Left ventricle myocardium superior (tissue), 1 donor: Measurements from ENCODE around the gene CTCF. TPM values are rescaled to one million over a fixed set of nuclear protein-coding genes. Genes with fewer than 3 reads are reported as not detected.
"Not testable (repeated sequence)": the region's sequence is repeated elsewhere in the genome, so short reads cannot be mapped to it uniquely, and the experiment has no call there.

Experiments
- ATAC-seq: fragments of 200-7000 bp; cut with Tn5 transposase; one replicate; pipeline ENCODE4 v1.9.1; 2020; ENCODE audit warnings: mild to moderate bottlenecking, moderate library complexity
- DNase-seq: peaks from one replicate; pipeline ENCODE4 v3.0.0-alpha.2; 2020
- intact Hi-C: fragments of 100-400 bp; cut with micrococcal nuclease; formaldehyde crosslinking; loops from one replicate; pipeline ENCODE4 v1.11.0; 2022
- long read RNA-seq: library from polyadenylated mRNA; unstranded; transcript quantifications from one replicate; pipeline ENCODE4 v2.0.0, GENCODE V29; 2021
- total RNA-seq: library from RNA; stranded (reverse); fragmentation: NEBNext Ultra II Directional; extraction: Animal tissue kit (Norgen Biotek cat#: 25700); gene quantifications from one replicate; pipeline ENCODE4 v1.2.1, GENCODE V29; 2021
- donor health status: DM: no; HTN: yes; CAD: no; lungs with severe emphysema.

CTCF gene, protein sequence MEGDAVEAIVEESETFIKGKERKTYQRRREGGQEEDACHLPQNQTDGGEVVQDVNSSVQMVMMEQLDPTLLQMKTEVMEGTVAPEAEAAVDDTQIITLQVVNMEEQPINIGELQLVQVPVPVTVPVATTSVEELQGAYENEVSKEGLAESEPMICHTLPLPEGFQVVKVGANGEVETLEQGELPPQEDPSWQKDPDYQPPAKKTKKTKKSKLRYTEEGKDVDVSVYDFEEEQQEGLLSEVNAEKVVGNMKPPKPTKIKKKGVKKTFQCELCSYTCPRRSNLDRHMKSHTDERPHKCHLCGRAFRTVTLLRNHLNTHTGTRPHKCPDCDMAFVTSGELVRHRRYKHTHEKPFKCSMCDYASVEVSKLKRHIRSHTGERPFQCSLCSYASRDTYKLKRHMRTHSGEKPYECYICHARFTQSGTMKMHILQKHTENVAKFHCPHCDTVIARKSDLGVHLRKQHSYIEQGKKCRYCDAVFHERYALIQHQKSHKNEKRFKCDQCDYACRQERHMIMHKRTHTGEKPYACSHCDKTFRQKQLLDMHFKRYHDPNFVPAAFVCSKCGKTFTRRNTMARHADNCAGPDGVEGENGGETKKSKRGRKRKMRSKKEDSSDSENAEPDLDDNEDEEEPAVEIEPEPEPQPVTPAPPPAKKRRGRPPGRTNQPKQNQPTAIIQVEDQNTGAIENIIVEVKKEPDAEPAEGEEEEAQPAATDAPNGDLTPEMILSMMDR
- total RNA-seq = 32.8 TPM
- long read RNA-seq, transcript CTCF-201 (12 exons, 3,941 nt) = major isoform, 17 of 56 reads
- long read RNA-seq, partial matches to known transcripts = 25 of 56 reads
- long read RNA-seq, other reads (novel, unspliced or antisense) = 3 of 56 reads

DNA sequence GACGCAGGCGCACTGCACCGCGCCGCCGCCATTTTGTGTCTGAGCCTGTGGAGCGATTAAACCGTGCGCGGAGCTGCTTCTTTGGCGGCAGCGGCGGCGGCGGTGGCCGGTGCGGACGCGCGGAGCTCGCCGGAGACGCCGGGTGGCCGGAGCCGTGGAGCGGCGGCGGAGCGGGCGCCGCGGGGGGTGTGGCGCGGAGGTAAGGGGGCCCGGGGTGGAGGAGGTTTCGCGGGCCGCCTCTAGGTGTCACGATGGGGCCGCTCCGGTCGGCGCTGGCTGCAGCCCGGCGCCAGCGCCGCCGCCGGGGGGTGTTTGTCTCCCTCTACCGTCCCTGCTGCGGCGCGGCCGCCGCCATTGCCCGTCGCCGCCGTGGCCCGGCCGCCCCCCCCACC, at the start of gene CTCF:
Gene CTCF, plus strand, starts transcription at position 1 of the 392 bp plus-strand sequence. CDS start 48,307 bp downstream, outside the sequence.
- DNase-seq (peak; percentile 92), ATAC-seq (peak; percentile 65)
- intact Hi-C loops = loop anchor here (5.0 kb wide), 1 partner anchor 105 kb away; the partner anchor contains the start of genes C16orf86 and ENKD1

DNA sequence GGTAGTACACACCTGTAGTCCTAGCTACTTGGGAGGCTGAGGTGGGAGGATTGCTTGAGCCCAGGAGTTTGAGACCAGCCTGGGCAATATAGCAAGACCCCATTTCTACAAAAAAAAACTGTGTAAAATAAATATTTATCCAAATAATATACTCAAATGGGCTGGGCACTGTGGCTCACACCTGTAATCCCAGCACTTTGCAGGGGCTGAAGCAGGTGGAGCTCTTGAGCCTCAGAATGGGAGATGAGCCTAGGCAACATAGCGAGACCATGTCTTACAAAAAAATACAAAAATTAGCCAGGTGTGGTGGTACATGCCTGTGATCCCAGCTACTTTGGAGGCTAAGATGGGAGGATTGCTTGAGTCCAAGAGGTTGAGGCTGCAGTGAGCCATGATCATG, 48.4 kb upstream of the CTCF start:
- ATAC-seq, intact Hi-C loops, DNase-seq: not testable (repeated sequence)

DNA sequence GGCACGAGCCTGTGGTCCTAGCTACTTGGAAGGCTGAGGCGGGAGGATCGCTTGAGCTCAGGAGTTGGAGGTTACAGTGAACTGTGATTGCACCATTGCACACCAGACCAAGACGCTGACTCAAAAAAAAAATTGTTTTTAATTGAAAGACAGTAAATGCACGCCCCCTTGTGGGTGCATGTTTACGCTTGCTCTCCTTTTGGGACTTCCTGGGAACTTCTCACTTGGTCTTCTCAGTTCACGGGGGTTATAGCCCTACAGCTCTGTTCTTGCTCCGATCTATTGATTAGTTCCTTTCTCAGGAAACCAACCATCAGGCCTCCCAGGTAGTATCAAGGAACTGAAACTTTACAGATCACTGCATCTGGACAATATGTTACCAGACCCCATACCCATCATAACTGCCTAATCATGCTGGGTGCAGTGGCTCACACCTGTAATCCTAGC, 47.9 kb upstream of the CTCF start:
- intact Hi-C loops = no loop called here
- ATAC-seq (peak; percentile 67), DNase-seq (peak; percentile 85)

DNA sequence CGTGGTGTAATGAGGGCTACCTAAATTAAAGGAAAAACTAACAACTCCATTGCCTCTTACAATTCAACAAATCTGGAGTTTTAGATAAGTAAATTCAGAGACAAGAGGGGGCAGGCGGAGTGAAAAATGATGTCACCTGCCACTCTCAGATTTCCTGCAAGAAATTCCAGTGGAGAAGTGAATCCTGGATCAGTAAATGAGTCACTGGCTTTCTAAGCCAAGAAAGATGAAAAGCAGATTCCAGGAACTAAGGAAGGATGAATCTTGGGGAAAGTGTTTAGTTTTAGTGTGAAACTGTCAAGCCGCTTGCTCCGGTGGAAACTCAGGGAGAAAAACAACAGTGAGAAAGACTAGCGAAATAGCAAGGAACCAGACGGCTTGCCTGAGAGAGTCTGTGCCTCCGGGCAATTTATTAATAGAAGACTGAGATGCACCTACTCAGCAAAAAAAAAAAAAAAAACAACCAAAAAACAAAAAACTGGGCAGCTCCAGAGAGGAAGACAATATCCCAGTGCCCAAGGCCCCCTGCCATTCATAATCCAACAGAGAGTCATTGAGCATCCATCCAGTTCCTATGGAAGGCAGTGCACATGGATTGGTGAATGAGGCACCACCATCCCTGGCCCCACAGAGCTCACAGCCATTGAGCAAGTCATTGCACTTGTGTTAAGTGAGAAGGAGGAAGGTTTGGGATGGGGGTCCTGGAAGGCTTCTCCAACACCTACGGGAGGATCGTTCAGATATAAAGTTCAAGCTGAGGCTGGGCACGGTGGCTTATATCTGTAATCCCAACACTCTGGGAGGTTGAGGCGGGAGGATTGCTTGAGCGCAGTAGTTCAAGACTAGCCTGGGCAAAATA, 45.8 kb upstream of the CTCF start:
- ATAC-seq (no peak), DNase-seq (peak; percentile 6)
- intact Hi-C loops = no loop called here

DNA sequence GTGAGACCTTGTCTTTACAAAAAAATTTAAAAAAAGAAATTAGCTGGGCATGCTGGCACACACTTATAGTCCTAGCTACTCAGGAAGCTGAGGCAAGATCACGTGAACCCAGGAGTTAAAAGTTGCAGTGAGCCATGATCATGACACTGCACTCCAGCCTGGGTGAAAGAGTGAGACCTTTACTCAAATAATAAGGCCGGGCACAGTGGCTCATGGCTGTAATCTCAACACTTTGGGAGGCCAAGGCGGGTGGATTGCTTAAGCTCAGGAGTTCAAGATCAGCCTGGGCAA, 45.2 kb upstream of the CTCF start:
- ATAC-seq = no peak
- intact Hi-C loops = no loop called here
- DNase-seq = peak; percentile 3

DNA sequence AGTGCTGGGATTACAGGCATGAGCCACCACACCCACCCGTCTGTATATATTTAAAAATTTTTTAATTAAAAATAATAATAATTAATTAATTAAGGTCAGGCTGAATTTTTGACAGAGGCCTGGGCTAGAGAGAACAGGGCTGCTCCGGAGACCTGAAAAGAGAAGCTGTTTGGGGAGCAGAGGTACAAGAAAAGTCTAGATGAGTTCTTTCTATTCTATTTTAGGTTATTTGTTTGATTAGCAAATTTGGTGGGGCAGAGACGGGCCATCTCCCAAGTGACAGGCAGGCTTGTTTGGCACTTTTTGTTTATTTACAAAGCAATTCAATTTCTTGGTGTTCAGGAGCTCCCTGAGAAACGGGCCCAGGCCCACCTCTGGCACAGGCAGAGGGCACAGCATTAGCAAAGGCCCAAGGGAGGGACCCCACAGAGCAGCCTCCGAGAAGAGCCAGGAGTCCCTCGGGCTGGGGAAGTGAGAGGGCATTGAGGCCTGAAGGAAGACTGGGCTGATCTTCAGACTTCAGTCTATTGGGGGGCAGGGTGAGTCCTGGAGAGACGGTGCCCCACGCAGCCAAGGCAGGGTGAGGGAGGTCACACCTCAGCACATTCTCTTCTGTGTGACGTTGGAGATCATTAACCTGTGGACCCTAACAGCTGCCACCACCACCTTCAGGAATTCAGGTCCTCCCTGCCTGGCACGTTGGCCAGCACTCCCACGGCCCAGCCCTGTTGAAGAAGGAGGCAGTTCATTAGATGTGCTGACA, 44.5 kb upstream of the CTCF start:
- ATAC-seq = no peak
- DNase-seq = peak; percentile 3
- intact Hi-C loops = no loop called here

DNA sequence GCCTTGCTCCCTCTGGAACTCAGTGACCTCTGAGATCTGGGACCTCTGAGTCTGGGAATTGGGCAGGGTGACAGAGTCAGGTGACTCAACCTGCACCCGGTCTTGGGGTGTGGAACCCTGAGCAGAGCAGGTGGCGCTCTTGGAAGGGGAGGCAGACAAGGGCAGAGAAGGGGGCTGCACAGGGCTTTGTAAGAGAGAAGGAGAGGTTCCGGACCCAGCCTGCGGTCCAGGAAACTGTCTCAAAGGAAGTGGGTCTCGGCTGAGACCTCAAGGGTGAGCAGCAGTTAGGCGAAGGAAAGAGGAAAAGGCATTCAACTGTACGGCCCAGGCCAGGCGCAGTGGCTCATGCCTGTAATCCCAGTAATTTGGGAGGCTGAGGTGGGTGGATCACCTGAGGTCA, 43.6 kb upstream of the CTCF start:
- DNase-seq = no peak

DNA sequence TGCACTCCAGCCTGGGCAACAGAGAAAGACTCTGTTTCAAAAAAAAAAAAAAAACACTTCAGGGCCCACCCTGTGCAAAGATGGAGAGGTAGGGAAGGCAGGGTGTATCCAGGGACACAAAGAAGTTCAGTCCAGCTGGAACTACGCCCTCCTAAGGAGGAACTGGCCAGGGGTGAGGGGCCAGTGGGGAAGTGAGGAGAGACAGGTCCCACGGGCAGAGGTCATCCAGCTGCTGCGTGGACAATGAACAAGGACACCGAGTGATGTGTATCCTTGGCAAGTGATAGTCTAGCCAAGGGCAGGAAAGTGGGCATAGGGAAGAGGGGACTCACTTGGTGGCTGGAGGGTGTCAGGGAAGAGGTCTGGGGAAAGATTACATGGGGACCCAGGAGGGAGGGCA, 43.1 kb upstream of the CTCF start:
- DNase-seq = no peak
- ATAC-seq = no peak
- intact Hi-C loops = no loop called here

More for the DNA sequence above, 43.6 kb upstream of the CTCF start:
- no peak for ATAC-seq
- intact Hi-C loops = no loop called here

DNA sequence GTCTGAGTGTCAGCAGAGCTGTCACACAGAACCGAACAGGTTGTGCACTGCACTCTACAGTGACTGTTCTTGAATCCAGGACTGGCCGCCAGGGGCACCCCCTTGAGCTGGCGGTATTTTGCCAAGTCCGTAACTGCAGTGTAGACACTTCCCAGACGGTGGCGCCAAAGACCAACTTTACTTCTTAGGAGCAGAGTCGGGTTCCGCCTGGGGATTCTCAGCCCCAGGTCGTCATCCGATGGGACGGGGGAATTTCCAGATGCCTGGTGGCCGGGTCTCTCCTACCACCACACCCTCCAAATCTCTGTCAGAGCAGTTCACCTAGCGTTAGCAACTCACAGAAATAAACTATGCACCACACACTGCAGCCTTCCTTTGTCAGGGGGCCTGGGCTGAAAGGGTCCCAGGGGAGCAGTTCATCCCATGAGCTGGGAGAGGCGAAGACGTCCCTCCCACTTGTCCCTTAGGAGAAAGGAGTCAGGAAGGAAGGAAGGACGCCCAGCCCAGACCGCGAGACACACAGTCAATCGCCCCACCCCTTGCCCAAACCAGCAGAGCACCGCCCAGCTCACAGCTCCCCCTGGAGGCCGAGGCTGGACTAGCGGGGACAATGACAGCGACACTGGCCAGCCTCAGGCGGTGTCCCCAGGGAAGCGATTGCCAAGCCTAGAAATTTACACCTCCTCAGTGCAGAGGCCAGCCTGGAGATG, 41.1 kb upstream of the CTCF start:
- intact Hi-C loops = no loop called here
- DNase-seq = peak; percentile 96
- ATAC-seq = peak; percentile 93

DNA sequence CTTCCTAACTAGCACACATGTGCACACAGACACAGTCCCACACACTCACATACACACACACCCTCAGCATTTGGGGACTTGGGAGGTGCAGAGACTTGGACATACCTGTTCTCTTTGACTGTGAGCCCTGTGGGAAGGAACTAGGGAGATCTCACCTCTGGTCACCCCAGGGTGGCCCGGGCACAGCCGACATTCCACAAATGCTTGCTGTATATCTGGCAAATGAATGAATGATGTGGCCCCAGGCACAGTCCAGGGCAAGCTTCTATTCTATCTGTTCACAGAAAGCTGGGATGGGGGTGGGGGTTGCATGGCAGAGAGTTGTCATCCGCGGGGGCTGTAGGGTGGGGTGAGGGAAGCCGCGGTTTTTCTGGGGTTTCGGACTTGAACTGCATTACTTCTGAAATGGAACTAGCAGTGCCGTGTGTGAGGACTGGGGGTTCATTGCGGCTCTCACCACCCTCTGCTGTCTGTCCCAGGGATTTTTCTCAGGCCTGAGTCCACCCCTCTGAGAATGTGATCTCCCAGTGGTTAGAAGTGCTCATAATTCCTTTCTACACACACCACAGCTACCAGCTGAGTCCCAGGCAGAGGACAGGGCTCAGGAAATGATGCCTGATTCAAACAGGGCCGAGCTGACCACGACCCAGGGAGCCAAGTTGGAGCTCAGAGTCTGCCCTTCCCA, 37.0 kb upstream of the CTCF start:
- intact Hi-C loops = no loop called here
- ATAC-seq = no peak
- DNase-seq = no peak

DNA sequence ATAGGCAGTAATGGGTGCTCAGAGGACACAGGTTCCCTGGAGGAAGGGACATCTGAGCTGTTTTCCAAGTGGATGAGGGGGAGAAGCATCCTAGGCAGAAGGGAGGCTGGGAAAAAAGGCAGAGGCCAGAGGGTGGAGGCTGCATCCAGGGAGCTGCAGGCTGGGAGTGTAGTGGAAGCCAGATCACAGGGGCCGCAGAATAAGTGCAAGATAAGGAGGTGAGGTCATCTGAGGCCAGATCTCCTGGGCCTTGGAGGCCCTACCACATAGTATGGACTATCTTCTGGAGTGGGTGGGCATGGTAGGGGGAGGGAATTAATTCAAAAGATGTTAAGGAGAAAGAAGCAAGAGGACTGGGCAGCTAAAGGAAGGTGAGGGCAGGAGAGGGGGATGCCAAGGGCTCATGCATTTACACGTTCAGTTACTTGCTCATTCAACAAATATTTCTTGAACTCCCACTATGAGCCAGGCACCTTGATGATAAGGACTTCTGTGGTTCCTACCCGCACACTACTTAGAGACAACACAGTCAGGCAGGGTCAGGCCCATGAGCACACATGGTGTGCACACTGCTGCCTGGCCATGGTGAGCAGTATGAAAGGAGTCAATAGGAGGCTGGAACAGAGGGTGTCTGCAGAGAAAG, 36.1 kb upstream of the CTCF start:
- no peak for DNase-seq
- ATAC-seq = no peak
- intact Hi-C loops = no loop called here

DNA sequence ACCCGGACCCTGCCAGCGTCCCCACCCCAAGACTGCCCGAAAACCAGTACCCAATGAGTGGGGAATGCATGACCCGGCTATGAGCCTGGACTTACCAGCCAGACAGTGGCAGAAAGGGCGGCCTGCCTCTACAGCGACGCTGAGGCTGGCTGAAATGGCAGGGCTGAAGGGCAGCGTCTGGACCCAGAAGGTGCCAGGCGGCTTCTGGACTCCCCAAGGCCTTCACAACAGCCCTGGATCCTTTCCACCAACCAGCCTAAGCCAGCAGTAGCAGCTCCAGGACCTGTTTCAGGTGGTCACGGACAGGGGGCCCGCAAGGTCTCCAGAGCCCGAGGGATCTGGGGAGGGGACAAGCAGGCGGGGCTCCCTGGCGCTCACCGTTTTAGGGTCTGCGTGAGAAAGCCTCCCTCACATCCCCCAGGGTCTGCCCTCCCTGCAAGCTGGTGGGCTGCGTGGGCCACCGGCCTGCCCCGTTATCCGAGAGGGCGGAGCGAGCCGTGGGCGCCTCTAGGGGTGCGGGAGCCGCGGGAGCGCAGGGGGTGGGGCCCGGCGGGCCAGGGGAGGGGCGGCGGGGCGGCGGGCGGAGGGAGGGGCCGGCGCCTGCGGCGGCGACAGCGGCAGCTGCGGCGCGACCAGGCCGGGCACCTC, 34.0 kb upstream of the CTCF start, which contains the start of gene RIPOR1:
Gene RIPOR1, plus strand, starts transcription at position 608 of the 648 bp plus-strand sequence. CDS start 9,618 bp downstream, outside the sequence.
- DNase-seq (peak; percentile 87), ATAC-seq (peak; percentile 70)
- intact Hi-C loops = no loop called here

DNA sequence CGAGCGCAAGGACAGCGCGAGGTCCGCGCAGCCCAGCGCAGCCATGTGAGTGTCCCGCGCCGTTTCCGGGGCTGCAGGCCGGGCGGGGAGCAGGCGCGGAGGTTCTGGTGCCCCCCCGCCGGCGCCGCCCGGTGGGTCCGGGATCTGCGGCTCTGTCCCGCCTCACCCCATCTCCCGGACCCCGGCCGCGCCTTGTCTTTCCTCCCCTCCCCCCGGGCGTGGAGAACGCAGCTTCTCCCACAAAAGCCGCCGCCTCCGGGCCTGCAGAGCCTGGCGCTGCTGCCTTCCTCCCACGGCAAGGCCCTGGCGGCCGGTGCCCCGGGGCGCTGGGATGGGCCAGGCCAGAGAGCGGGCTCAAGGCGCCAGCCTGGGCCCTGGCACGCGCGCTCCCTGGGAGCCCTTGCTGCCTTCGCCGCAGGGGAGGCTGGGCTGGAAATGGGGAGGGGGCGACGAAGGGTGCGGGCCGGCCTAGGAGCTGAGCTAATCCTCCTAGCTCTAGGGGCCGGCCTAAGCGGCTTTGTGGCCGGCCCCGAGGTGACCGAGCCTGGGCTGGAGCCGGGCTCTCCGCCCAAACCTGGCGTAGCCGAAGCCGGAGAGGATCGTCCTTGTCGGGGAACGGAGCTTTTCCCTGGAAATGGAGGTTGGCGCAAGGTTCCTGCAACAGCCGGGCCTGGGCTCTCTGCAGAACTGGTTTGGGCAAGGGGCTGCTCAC, 33.3 kb upstream of the CTCF start:
- intact Hi-C loops = no loop called here
- DNase-seq (peak; percentile 70), ATAC-seq (peak; percentile 38)

DNA sequence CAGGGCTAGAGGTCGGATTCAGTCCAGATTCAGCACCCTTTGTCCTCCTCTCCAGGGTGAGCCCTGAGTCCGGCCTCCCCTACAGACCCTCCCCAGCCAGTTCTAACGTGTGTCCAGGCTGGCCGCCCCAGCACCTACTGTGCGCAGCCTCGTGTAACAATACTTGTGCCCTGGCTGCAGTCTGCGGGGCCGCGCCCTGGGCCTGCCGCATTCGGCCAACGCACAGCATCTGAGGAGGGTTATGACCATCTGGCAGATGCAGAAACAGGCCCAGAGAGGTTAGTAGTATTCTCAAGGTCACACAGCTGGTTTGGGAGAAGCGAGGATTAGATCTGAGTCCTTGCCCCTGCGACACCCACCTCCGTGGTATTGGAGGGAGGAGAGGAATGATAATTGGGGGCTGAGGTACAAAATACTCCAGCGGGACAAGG, 32.7 kb upstream of the CTCF start:
- intact Hi-C loops = no loop called here
- ATAC-seq (peak; percentile 22), DNase-seq (peak; percentile 61)

DNA sequence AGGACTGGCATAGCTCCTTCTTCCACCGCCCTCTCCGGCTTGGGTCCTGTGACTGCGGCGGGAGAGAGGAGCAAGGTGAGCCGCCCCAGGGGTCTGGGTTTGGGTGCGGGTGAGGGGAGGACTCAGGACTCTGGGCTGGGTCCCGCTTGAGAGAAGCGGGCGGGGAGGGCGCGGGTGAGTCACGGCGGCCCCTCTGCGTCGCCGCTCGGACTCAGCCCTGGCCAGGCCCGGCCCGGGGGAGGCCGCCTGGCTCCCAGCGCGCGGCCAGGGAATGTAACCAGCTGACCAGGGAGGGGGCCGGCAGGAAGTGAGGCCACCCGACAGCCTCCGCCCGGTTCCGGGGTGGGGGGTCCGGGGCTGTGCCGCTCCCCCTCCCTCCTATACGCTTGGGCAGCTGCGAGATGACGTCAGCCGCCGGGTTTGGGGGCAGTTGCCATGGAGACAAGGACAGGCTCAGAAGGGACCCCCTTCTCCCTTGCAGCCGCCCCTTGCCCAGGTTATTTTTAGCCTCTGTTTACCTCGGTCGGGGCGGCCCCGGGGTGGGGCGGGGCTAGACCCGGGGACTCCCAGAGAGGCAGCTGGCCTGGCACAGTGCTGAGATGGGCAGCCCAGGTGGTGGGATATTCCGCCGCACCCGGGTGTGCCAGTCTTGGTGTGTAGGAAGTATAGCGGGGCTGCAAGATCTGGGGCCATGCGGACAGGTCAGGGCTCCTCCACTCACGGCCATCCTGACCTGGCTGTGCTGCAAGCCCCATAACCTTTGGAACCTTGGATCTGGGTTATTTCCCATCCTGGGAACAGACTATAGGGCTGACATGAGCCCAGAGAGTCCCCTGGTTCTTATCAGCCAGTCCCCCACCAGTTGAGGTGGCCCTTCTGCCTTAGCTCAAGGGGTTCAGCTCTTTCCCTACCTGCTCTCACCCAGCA, 32.0 kb upstream of the CTCF start:
- peak; percentile 75 for ATAC-seq
- DNase-seq = peak; percentile 89
- intact Hi-C loops = no loop called here
